ENCODE measurements around the gene ARHGEF10L.

Gene ARHGEF10L

GRCh38 chr1:17630048-17630830 lies 90.7 kb downstream of the ARHGEF10L start:
- Histone ChIP-seq H3K27ac (peak overlapping the region; percentile 96 to 100), H3K4me1 (peaks cover 0 to 97% (median 66%) of the 10 kb centered on the region in 4 donors)

GRCh38 chr1:17630986-17631385 lies 91.5 kb downstream of the ARHGEF10L start:
- Histone ChIP-seq H3K36me3 (peaks cover 67 to 88% (median 69%) of the 10 kb centered on the region in 3 donors), H3K27ac (peak overlapping the region; percentile 96 to 100), H3K4me1 (peaks cover 0 to 97% (median 64%) of the 10 kb centered on the region in 4 donors)

More at GRCh38 chr1:17630048-17630830, 90.7 kb downstream of the ARHGEF10L start:
- Histone ChIP-seq H3K4me3 (no peak overlapping the region), H3K9me3 (no peaks in the 10 kb centered on the region), H3K27me3 (no peaks in the 10 kb centered on the region), H3K36me3 (peaks cover 67 to 88% (median 69%) of the 10 kb centered on the region in 3 donors)
- DNase-seq: peak; percentile 89 to 96
- TF ChIP-seq CTCF (IDR thresholded peaks at IDR 0.05): peak in 1 of 2 experiments; percentile 10
- intact Hi-C loops (cut with DNase I; ENCODE audit: low total_unique reads): no loop called here

GRCh38 chr1:17631410-17631809 lies 91.9 kb downstream of the ARHGEF10L start:
- Histone ChIP-seq H3K9me3 (no peaks in the 10 kb centered on the region), H3K27ac (peak overlapping the region; percentile 96 to 100), H3K4me3 (no peak overlapping the region), H3K4me1 (peaks cover 0 to 96% (median 64%) of the 10 kb centered on the region in 4 donors), H3K36me3 (peaks cover 67 to 88% (median 69%) of the 10 kb centered on the region in 3 donors), H3K27me3 (no peaks in the 10 kb centered on the region)
- TF ChIP-seq CTCF (IDR thresholded peaks at IDR 0.05): no peak
- no peak for DNase-seq
- intact Hi-C loops (cut with DNase I; ENCODE audit: low total_unique reads): no loop called here

More at GRCh38 chr1:17630986-17631385, 91.5 kb downstream of the ARHGEF10L start:
- H3K4me3 ChIP-seq: no peak overlapping the region
- no peaks in the 10 kb centered on the region for H3K9me3 ChIP-seq
- intact Hi-C loops (cut with DNase I; ENCODE audit: low total_unique reads): no loop called here
- DNase-seq: no peak
- no peak for TF ChIP-seq CTCF (IDR thresholded peaks at IDR 0.05)
- H3K27me3 ChIP-seq: no peaks in the 10 kb centered on the region

GRCh38 chr1:17632106-17632505 lies 92.6 kb downstream of the ARHGEF10L start:
- Histone ChIP-seq H3K9me3 (no peaks in the 10 kb centered on the region), H3K36me3 (peaks cover 67 to 88% (median 69%) of the 10 kb centered on the region in 3 donors), H3K27me3 (no peaks in the 10 kb centered on the region), H3K27ac (peak overlapping the region; percentile 96 to 100), H3K4me1 (peaks cover 0 to 97% (median 65%) of the 10 kb centered on the region in 4 donors), H3K4me3 (no peak overlapping the region)
- no peak for DNase-seq
- TF ChIP-seq CTCF (IDR thresholded peaks at IDR 0.05): no peak
- intact Hi-C loops (cut with DNase I; ENCODE audit: low total_unique reads): no loop called here

DNA sequence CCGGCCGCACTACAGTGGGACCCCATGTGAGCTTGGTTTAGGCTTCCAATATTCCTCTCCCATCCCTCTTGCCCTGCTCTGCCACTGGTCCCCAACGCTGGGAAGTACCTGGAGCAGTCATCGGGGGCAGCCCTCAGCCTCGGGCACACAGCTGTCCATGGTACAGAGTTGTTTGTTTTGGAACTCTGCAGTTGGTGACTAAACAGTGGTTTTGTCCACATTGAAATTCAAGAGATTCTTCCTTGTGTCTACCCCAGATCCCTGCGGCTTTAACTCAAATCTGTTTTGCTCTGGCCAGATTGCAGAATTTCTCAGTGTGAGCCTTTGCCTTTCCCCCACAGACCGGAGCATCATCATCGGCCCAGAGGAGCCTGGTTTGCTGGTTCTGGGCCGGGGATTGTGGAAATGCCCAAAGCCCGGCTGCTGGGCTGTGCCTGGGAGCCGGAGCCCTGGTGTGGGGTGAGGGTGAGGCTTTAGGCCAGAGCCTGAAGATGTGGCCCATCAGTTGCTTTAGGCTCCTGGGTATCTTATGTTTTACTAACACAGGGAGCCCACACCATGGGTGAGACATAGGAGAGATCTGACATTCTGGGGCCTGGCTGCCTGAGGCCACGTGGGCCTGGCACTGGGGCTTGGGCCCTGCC lies 93.2 kb downstream of the ARHGEF10L start:
- no peaks in the 10 kb centered on the region for H3K9me3 ChIP-seq
- peak overlapping the region; percentile 96 to 100 for H3K27ac ChIP-seq
- no peak for TF ChIP-seq CTCF (IDR thresholded peaks at IDR 0.05)
- no peak overlapping the region for H3K4me3 ChIP-seq
- peaks cover 0 to 93% (median 64%) of the 10 kb centered on the region in 4 donors for H3K4me1 ChIP-seq
- H3K36me3 ChIP-seq: peaks cover 67 to 88% (median 70%) of the 10 kb centered on the region in 3 donors
- no peak for DNase-seq
- no peaks in the 10 kb centered on the region for H3K27me3 ChIP-seq
- intact Hi-C loops (cut with DNase I; ENCODE audit: low total_unique reads): no loop called here
